ENCODE measurements around the gene KLHL6.

DNA sequence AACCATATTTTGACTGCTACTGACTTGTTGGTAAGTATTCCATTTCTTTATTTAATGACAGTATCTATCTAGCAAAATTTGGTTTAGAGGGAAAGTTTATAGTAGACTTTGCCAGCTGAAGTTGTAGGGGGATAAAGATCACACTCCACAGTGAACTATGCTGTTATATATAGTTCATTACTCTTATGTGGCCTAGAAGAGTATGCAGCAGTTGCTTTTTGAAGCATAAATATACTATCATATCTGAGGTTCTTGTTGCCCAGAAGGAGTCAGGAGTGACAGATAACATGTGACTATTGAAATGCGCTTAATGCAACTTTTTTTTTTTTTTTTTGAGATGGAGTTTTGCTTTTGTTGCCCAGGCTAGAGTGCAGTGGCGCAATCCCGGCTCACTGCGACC lies 101.4 kb downstream of the KLHL6 start:
- TF ChIP-seq POLR2AphosphoS5 (IDR thresholded peaks at IDR 0.05; ENCODE audit: low read length) (no peak), POLR2A (IDR thresholded peaks at IDR 0.05; ENCODE audit: low read depth, low read length) (no peak), SMC3 (IDR thresholded peaks at IDR 0.05; ENCODE audit: borderline replicate concordance, low read length) (no peak), E4F1 (IDR thresholded peaks at IDR 0.05; ENCODE audit: borderline replicate concordance, partially characterized antibody) (no peak), FOXK2 (IDR thresholded peaks at IDR 0.05) (no peak), TCF12 (IDR thresholded peaks at IDR 0.05; ENCODE audit: low read depth, low read length) (no peak), ELK1 (IDR thresholded peaks at IDR 0.05; ENCODE audit: low read depth, low read length) (no peak), YY1 (IDR thresholded peaks at IDR 0.05; ENCODE audit: low read depth, low read length) (no peak), NFYB (IDR thresholded peaks at IDR 0.05; ENCODE audit: insufficient read depth, low read depth, low read length) (no peak), SIN3A (IDR thresholded peaks at IDR 0.05; ENCODE audit: low read depth, low read length) (no peak)
- TF ChIP-seq, protein P1, sequence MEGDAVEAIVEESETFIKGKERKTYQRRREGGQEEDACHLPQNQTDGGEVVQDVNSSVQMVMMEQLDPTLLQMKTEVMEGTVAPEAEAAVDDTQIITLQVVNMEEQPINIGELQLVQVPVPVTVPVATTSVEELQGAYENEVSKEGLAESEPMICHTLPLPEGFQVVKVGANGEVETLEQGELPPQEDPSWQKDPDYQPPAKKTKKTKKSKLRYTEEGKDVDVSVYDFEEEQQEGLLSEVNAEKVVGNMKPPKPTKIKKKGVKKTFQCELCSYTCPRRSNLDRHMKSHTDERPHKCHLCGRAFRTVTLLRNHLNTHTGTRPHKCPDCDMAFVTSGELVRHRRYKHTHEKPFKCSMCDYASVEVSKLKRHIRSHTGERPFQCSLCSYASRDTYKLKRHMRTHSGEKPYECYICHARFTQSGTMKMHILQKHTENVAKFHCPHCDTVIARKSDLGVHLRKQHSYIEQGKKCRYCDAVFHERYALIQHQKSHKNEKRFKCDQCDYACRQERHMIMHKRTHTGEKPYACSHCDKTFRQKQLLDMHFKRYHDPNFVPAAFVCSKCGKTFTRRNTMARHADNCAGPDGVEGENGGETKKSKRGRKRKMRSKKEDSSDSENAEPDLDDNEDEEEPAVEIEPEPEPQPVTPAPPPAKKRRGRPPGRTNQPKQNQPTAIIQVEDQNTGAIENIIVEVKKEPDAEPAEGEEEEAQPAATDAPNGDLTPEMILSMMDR (IDR thresholded peaks at IDR 0.05 in 2 of 3, conservative IDR thresholded peaks at IDR 0.05 in 1 of 3; ENCODE audit: control insufficient read depth in 2 of 3, extremely low read depth in 1 of 3, insufficient read depth in 1 of 3, low read depth in 3 of 3, low read length in 3 of 3), result no peak
- TF ChIP-seq, protein P2, sequence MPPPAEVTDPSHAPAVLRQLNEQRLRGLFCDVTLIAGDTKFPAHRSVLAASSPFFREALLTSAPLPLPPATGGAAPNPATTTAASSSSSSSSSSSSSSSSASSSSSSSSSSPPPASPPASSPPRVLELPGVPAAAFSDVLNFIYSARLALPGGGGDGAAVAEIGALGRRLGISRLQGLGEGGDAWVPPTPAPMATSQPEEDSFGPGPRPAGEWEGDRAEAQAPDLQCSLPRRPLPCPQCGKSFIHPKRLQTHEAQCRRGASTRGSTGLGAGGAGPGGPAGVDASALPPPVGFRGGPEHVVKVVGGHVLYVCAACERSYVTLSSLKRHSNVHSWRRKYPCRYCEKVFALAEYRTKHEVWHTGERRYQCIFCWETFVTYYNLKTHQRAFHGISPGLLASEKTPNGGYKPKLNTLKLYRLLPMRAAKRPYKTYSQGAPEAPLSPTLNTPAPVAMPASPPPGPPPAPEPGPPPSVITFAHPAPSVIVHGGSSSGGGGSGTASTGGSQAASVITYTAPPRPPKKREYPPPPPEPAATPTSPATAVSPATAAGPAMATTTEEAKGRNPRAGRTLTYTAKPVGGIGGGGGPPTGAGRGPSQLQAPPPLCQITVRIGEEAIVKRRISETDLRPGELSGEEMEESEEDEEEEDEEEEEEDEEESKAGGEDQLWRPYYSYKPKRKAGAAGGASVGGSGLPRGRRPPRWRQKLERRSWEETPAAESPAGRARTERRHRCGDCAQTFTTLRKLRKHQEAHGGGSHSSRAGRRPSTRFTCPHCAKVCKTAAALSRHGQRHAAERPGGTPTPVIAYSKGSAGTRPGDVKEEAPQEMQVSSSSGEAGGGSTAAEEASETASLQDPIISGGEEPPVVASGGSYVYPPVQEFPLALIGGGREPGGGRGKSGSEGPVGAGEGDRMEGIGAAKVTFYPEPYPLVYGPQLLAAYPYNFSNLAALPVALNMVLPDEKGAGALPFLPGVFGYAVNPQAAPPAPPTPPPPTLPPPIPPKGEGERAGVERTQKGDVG (CRISPR knock-in tag; IDR thresholded peaks at IDR 0.05), result no peak
